ENCODE results near the gene LRRC9. TPM values are rescaled to one million over a fixed set of nuclear protein-coding genes. Genes with fewer than 3 reads are reported as not detected.
"Not testable (repeated sequence)": the region's sequence is repeated elsewhere in the genome, so short reads cannot be mapped to it uniquely, and the experiment has no call there.

Gene LRRC9
- total RNA-seq, 6 donors from 2014 or later = 0.30 TPM; not detected in 5

- no peak overlapping the region for H3K27ac ChIP-seq
- DNase-seq (no peak), ATAC-seq (ENCODE audit: low FRiP score in 2 of 2) (no peak)
- H3K4me3 ChIP-seq = no peak overlapping the region
- no peaks in the 10 kb centered on the region for H3K36me3 ChIP-seq
- no peaks in the 10 kb centered on the region for H3K27me3 ChIP-seq
- no peaks in the 10 kb centered on the region for H3K4me1 ChIP-seq
- WGBS, 2 donors = 73 to 83% methylated on average over 1 of the region's 1 CpG
- TF ChIP-seq POLR2AphosphoS5 (IDR thresholded peaks at IDR 0.05) (no peak), EP300 (IDR thresholded peaks at IDR 0.05) (no peak), POLR2A (IDR thresholded peaks at IDR 0.05) (no peak)
- TF ChIP-seq, protein P1, sequence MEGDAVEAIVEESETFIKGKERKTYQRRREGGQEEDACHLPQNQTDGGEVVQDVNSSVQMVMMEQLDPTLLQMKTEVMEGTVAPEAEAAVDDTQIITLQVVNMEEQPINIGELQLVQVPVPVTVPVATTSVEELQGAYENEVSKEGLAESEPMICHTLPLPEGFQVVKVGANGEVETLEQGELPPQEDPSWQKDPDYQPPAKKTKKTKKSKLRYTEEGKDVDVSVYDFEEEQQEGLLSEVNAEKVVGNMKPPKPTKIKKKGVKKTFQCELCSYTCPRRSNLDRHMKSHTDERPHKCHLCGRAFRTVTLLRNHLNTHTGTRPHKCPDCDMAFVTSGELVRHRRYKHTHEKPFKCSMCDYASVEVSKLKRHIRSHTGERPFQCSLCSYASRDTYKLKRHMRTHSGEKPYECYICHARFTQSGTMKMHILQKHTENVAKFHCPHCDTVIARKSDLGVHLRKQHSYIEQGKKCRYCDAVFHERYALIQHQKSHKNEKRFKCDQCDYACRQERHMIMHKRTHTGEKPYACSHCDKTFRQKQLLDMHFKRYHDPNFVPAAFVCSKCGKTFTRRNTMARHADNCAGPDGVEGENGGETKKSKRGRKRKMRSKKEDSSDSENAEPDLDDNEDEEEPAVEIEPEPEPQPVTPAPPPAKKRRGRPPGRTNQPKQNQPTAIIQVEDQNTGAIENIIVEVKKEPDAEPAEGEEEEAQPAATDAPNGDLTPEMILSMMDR (IDR thresholded peaks at IDR 0.05) = no peak
- no peaks in the 10 kb centered on the region for H3K9me3 ChIP-seq
These were observed 78.6 kb downstream of the LRRC9 start for GRCh38 chr14:59998564-59998963.

GRCh38 chr14:60002819-60003492 is 83.0 kb downstream of the LRRC9 start:
- Histone ChIP-seq H3K36me3 (no peaks in the 10 kb centered on the region), H3K27me3 (no peaks in the 10 kb centered on the region), H3K9me3 (no peaks in the 10 kb centered on the region), H3K4me1 (no peaks in the 10 kb centered on the region), H3K4me3 (no peak overlapping the region), H3K27ac (no peak overlapping the region)
- TF ChIP-seq POLR2AphosphoS5 (IDR thresholded peaks at IDR 0.05) (no peak), POLR2A (IDR thresholded peaks at IDR 0.05) (no peak), EP300 (IDR thresholded peaks at IDR 0.05) (no peak)
- TF ChIP-seq, protein P1 (IDR thresholded peaks at IDR 0.05) = no peak
- ATAC-seq (ENCODE audit: low FRiP score in 2 of 2) = peak in 1 of 2 donors; percentile 19
- WGBS, 2 donors = 68 to 72% methylated on average over 2 of the region's 2 CpGs
- no peak for DNase-seq

- Histone ChIP-seq H3K9me3 (no peaks in the 10 kb centered on the region), H3K4me1 (no peaks in the 10 kb centered on the region), H3K4me3 (no peak overlapping the region), H3K27me3 (no peaks in the 10 kb centered on the region), H3K36me3 (no peaks in the 10 kb centered on the region), H3K27ac (no peak overlapping the region)
- TF ChIP-seq, protein P1 (IDR thresholded peaks at IDR 0.05) = no peak
- TF ChIP-seq EP300 (IDR thresholded peaks at IDR 0.05) (no peak), POLR2A (IDR thresholded peaks at IDR 0.05) (no peak), POLR2AphosphoS5 (IDR thresholded peaks at IDR 0.05) (no peak)
- 46 to 52% methylated on average over 3 of the region's 3 CpGs for WGBS, 2 donors
- no peak for DNase-seq
- no peak for ATAC-seq (ENCODE audit: low FRiP score in 2 of 2)
These were observed 84.0 kb downstream of the LRRC9 start for GRCh38 chr14:60003991-60004390.

GRCh38 chr14:60008042-60008441 is 88.1 kb downstream of the LRRC9 start:
- no peaks in the 10 kb centered on the region for H3K4me1 ChIP-seq
- 63 to 86% methylated on average over 1 of the region's 1 CpG for WGBS, 2 donors
- peaks cover 0 to 7% (median 1%) of the 10 kb centered on the region in 4 donors for H3K9me3 ChIP-seq
- DNase-seq (no peak), ATAC-seq (ENCODE audit: low FRiP score in 2 of 2) (no peak)
- no peak overlapping the region for H3K4me3 ChIP-seq
- H3K27me3 ChIP-seq = no peaks in the 10 kb centered on the region
- TF ChIP-seq POLR2AphosphoS5 (IDR thresholded peaks at IDR 0.05) (no peak), POLR2A (IDR thresholded peaks at IDR 0.05) (no peak), EP300 (IDR thresholded peaks at IDR 0.05) (no peak)
- TF ChIP-seq, protein P1 (IDR thresholded peaks at IDR 0.05) = no peak
- no peaks in the 10 kb centered on the region for H3K36me3 ChIP-seq
- H3K27ac ChIP-seq = no peak overlapping the region

- not testable (repeated sequence) for H3K4me1 ChIP-seq; ATAC-seq (ENCODE audit: low FRiP score in 2 of 2); H3K27me3 ChIP-seq; H3K4me3 ChIP-seq; H3K36me3 ChIP-seq; DNase-seq; H3K9me3 ChIP-seq; H3K27ac ChIP-seq
- WGBS, 2 donors = 44 to 51% methylated on average over 4 of the region's 4 CpGs
These were observed 90.3 kb downstream of the LRRC9 start for GRCh38 chr14:60010263-60010662.

Data from upper lobe of left lung (tissue), 6 donors.